Stimulated activated CD8-positive, alpha-beta memory T cell treated with anti-CD3 and anti-CD28 coated beads, Interleukin-15, amount 100 ng/mL, for 24 hours (primary cell): ENCODE results near the gene TMEM131.
"Not testable (repeated sequence)": the region's sequence is repeated elsewhere in the genome, so short reads cannot be mapped to it uniquely, and the experiment has no call there.

Source experiments
- DNase-seq: peaks from one replicate; pipeline ENCODE4 v3.0.0-alpha.2; 2020; ENCODE audit warnings: low read depth

TMEM131 gene

DNA sequence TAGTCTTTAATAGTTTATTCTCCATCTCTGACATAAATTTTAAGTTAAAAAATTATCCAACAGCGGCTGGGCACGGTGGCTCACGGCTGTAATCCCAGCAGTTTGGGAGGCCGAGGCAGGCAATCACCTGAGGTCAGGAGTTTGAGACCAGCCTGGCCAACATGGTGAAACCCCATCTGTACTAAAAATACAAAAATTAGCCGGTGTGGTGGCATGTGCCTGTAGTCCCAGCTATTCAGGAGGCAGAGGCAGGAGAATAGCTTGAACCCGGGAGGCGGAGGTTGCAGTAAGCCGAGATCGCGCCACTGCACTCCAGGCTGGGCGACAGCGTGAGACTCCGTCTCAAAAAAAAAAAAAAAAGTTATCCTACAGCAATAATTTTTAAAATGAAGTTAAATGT is 39.0 kb downstream of the TMEM131 start:
- not testable (repeated sequence) for DNase-seq

DNA sequence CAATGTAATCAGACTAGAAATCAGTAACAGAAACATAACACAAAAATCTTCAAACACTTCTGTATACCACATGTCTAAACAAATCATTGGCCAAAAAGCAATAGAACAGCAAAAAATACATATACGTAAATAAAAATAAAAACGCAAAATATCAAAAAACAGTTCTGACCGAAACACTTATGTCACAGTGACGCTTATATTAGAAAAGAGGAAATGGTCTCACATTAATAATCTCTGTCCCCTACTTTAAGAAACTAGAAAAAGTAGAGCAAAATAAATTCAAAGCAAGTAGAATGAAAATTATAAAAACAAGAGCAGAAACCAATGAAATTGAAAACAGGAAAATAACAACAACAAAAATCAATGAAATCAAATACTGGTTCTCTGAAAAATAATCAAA is 41.9 kb downstream of the TMEM131 start:
- no peak for DNase-seq

GRCh38 chr2:97952357-97952756 is 43.4 kb downstream of the TMEM131 start:
- no peak for DNase-seq

- DNase-seq, result no peak
Measured at GRCh38 chr2:97951155-97951680, 44.5 kb downstream of the TMEM131 start.

GRCh38 chr2:97950329-97951154 is 45.2 kb downstream of the TMEM131 start:
- DNase-seq, result no peak

- DNase-seq, result no peak
Measured at GRCh38 chr2:97948926-97949325, 46.8 kb downstream of the TMEM131 start.

GRCh38 chr2:97945791-97946190 is 50.0 kb downstream of the TMEM131 start:
- DNase-seq, result no peak

GRCh38 chr2:97936881-97937280 is 58.9 kb downstream of the TMEM131 start:
- DNase-seq, result no peak

DNA sequence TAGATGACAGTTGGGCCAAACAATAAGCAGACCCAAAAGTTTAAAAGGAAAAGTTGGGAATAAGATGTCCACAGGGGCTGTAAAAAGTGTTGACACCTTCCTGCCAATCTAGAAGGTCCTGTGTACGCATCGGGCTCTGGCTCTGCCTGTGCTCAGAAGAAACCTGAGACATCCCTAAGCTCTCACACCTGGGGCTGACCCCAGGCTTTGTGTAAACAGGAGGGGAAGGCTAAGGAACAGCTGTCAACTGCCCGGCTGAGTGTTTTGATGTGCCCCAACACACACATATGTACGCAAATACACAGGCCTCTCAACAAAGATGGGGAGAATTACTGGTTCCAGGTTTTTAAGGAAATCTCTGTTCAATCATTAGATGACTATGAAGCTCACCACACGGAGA is 59.5 kb downstream of the TMEM131 start:
- no peak for DNase-seq

- no peak for DNase-seq
Measured at GRCh38 chr2:97935719-97936161, 60.0 kb downstream of the TMEM131 start.

DNA sequence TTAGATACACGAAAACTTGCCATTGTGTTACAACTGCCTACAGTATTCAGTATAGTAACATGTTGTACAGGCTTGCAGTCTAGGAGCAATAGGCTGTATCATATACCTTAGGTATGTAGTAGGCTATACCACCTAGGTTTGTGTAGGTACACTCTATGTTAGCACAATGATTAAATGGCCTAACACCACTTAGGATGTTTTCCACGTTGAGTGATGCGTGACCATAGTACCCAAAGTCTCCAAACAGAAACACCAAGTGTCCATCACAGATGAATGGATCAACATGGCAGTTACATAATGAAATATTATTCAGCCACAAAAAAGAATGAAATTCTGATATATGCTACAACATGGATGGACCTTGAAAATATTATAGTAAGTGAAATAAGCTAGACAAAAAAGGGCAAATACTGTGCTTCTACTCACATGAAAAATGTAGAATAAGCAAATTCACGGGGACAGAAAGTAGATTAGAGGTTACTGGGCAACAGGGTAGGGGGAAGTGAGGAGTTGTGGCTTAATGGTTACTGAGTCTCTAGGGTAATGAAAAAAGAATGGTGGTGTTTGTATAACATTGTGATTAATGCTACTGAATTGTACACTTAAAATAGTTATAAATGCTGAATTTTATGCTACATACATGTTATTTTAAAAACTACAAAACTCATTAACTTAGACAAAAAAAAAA is 62.6 kb downstream of the TMEM131 start:
- DNase-seq, result no peak

DNA sequence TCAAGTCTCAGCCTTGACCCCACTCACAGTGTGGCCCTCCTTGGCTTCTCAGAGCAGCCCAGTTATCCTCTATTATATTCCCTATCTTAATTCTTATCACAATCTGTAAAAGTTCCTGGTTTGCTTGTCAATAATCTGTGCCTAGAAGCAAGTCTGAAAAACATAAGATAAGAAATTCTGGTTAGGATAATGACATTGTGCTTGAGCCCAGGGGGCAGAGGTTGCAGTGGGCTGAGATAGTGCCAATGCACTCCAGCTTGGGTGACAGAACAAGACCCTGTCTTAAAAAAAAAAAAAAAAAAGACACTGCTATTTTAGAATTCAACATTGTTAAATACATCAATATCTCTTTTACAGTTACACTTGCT is 63.9 kb downstream of the TMEM131 start:
- no peak for DNase-seq

- no peak for DNase-seq
Measured at GRCh38 chr2:97931118-97931857, 64.5 kb downstream of the TMEM131 start.

DNA sequence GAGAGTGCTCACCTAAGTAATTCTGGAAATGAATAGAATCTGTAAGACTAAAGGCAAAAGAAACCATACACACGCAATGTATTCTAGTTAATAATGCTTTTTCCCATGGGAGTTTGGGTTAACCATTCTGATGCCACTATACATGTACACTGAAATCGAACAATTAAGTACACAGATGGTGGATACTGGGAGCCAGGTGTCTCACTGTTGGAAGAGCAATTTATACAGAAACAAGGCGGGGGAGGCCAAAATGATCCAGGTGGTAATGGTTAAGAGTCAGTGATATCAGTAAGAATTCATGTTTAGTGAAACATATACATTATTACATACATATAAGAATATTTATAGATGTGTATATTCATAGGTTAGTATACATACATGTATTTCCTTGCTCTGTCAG is 67.2 kb downstream of the TMEM131 start:
- no peak for DNase-seq

- no peak for DNase-seq
Measured at GRCh38 chr2:97926946-97927345, 68.8 kb downstream of the TMEM131 start.

GRCh38 chr2:97924194-97924593 is 71.6 kb downstream of the TMEM131 start:
- no peak for DNase-seq

- DNase-seq, result no peak
Measured at GRCh38 chr2:97919858-97920257, 75.9 kb downstream of the TMEM131 start.

DNA sequence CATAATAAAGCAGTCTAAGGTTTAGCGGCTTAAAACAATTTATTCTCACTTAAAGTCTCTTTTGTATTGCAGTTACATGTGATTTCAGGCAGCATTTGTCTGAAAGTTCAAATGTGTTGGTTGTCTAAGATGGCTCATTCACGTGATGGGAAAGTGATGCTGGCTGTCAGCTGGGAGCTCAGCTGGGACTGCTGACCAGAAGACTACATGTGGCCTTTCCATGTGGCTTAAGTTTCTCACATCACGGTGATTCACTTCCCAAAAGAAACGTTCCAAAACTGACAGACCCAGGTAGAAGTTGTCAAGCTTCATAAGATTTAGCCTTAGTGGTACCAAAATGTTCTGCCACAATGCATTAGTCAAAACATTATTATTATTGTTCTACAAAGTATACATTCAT is 76.9 kb downstream of the TMEM131 start:
- no peak for DNase-seq

GRCh38 chr2:97917668-97918067 is 78.1 kb downstream of the TMEM131 start:
- DNase-seq, result not testable (repeated sequence)

GRCh38 chr2:97914691-97915213 is 81.0 kb downstream of the TMEM131 start:
- DNase-seq, result no peak

DNA sequence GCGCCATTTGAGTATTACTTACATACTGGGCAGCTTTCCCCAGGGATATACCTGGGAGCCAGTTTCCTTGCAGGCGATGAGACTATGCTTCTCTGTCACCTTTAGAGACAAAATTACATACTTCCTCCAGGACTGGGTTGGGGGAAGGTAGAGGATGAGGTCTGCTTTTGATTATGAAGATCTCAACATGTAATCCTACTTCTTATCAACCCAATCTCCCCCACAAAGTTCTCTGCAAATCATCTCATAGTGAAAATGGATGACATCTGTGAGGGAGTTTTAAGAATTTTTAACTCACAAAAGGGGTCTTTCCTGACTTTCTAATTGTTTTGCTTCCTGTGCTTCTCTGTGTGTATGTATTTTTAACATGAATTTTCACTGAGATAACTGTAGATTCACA is 81.9 kb downstream of the TMEM131 start:
- DNase-seq, result no peak

GRCh38 chr2:97911922-97912575 is 83.7 kb downstream of the TMEM131 start:
- no peak for DNase-seq
